Prostate gland (tissue), 2 donors: ENCODE results near the gene ENPP7.

Source experiments
- CTCF ChIP-seq, 4 experiments: fragments of 200-600 bp in 2 of 4; fragments of 450-650 bp in 2 of 4; sonication (generic) in 2 of 4; IDR thresholded peaks; 1 replicate in 3 of 4; 2 replicates in 1 of 4; pipeline ENCODE4 v1.5.1; 2016 to 2019; ENCODE audit warnings: antibody characterized with exemption in 4 of 4, mild to moderate bottlenecking in 2 of 4, moderate library complexity in 2 of 4
- POLR2A ChIP-seq: fragments of 450-650 bp; IDR thresholded peaks from one replicate; pipeline ENCODE4 v1.6.1; 2016; ENCODE audit warnings: antibody characterized with exemption, mild to moderate bottlenecking
- POLR2AphosphoS5 ChIP-seq: sonication (generic); formaldehyde crosslinking; IDR thresholded peaks from one replicate; pipeline ENCODE4 v1.6.1; 2017; ENCODE audit warnings: antibody characterized with exemption

- TF ChIP-seq CTCF (IDR thresholded peaks at IDR 0.05) = no peak
- no peak for TF ChIP-seq POLR2A
- no peak for TF ChIP-seq POLR2AphosphoS5
Measured at GRCh38 chr17:79745641-79746105, 14.9 kb downstream of the ENPP7 start.
